GM12892 (cell line): ENCODE results near the gene CHD8.

ENCODE experiments used
- POLR2A ChIP-seq: IDR thresholded peaks from 2 replicates; pipeline ENCODE4 v1.6.1; 2011; ENCODE audit warnings: low read depth, low read length, control low read depth
- POLR2AphosphoS5 ChIP-seq: IDR thresholded peaks from 2 replicates; pipeline ENCODE4 v1.6.1; 2011; ENCODE audit warnings: low read depth, low read length, control low read depth
- TAF1 ChIP-seq: IDR thresholded peaks from 2 replicates; pipeline ENCODE4 v1.6.1; 2011; ENCODE audit warnings: low read depth, mild to moderate bottlenecking, control low read depth, low read length, borderline replicate concordance

DNA sequence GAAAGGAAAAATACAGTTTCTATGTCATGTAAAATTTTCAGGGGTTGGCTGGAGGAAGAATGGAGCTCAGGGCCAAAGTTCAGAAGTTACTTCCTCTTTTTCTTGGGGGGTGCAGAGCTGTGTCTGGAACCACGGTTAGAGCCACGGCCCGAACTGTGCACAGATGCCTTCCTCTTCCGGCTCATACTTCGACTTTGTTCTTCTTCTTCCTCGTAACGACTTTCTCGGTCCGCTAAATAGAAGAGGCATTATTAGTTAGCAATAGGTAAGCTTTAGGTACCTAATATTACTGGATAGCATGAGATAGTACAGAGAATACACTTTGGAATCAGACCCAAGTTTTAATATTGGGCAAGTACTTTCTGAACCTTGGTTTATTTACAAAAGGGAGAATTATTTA, 103.3 kb downstream of the CHD8 start:
- TF ChIP-seq POLR2A = no peak
- TF ChIP-seq POLR2AphosphoS5 = no peak
- no peak for TF ChIP-seq TAF1
